ENCODE results near the gene PHTF2.

DNA sequence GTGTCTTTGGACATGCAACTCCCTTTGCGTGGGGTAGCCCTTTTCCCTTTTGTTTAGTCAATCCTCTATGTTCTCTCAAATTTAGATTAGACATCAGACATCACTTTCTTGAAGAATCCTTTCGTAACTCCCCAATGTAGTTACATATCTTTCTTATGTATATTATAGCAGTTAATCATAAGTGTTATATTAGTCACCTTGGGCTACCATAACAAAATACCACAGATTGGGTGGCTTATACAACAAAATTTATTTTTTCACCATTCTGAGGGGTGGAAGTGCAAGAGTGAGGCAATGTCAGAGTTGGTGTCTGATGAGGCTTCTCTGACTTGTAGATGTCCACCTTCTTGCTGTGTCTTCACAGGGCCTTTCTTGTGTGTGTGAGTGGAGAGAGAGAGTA lies 105.7 kb downstream of the PHTF2 start:
- TF ChIP-seq, protein P1, sequence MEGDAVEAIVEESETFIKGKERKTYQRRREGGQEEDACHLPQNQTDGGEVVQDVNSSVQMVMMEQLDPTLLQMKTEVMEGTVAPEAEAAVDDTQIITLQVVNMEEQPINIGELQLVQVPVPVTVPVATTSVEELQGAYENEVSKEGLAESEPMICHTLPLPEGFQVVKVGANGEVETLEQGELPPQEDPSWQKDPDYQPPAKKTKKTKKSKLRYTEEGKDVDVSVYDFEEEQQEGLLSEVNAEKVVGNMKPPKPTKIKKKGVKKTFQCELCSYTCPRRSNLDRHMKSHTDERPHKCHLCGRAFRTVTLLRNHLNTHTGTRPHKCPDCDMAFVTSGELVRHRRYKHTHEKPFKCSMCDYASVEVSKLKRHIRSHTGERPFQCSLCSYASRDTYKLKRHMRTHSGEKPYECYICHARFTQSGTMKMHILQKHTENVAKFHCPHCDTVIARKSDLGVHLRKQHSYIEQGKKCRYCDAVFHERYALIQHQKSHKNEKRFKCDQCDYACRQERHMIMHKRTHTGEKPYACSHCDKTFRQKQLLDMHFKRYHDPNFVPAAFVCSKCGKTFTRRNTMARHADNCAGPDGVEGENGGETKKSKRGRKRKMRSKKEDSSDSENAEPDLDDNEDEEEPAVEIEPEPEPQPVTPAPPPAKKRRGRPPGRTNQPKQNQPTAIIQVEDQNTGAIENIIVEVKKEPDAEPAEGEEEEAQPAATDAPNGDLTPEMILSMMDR (conservative IDR thresholded peaks at IDR 0.05; ENCODE audit: low read depth, low read length), result no peak
- TF ChIP-seq, protein P2, sequence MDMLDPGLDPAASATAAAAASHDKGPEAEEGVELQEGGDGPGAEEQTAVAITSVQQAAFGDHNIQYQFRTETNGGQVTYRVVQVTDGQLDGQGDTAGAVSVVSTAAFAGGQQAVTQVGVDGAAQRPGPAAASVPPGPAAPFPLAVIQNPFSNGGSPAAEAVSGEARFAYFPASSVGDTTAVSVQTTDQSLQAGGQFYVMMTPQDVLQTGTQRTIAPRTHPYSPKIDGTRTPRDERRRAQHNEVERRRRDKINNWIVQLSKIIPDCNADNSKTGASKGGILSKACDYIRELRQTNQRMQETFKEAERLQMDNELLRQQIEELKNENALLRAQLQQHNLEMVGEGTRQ (IDR thresholded peaks at IDR 0.05; ENCODE audit: low read depth, low read length), result no peak
- TF ChIP-seq RCOR1 (IDR thresholded peaks at IDR 0.05; ENCODE audit: insufficient replicate concordance, low read length) (no peak), CEBPB (IDR thresholded peaks at IDR 0.05; ENCODE audit: low read depth, low read length) (no peak; the same call in 1 of the 2 replicates), SMC3 (IDR thresholded peaks at IDR 0.05; ENCODE audit: low read depth, low read length) (no peak), CHD1 (IDR thresholded peaks at IDR 0.05; ENCODE audit: low read depth, low read length) (no peak), BHLHE40 (IDR thresholded peaks at IDR 0.05; ENCODE audit: low read depth, low read length) (no peak), RAD21 (IDR thresholded peaks at IDR 0.05; ENCODE audit: low read length) (no peak), MXI1 (IDR thresholded peaks at IDR 0.05; ENCODE audit: borderline replicate concordance, low read depth, low read length) (no peak), POLR2A (IDR thresholded peaks at IDR 0.05; ENCODE audit: low read depth, low read length) (no peak)

Measured in IMR-90 (cell line).